Measurements from ENCODE around the gene SLC39A1.
"Not testable (repeated sequence)": the region's sequence is repeated elsewhere in the genome, so short reads cannot be mapped to it uniquely, and the experiment has no call there.

DNA sequence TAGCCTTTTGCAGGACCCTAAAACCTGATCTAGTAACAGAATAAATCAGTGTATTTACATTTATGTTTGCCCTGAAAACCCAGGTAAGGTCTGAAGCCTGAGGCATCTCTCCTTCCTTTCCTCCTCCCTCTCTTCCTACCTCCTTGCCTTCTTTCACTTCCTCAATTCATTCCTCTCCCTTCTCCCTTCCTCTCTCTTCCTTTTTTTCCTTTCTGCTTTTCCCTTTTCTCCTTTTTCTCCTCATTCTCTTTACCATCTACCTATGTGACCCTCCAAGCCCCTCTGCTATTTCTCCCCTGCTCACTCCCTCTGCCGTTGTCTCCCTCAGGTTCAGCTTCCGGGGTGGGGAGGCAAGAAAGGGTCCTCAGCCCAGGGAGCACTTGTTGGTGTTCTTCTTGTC lies 18.4 kb upstream of the SLC39A1 start:
- TF ChIP-seq EZH2 (IDR thresholded peaks at IDR 0.05; ENCODE audit: borderline replicate concordance, low read depth, low read length); ZNF24 (IDR thresholded peaks at IDR 0.05): not testable (repeated sequence)
